ENCODE results near the gene GRAP2.

Gene GRAP2

DNA sequence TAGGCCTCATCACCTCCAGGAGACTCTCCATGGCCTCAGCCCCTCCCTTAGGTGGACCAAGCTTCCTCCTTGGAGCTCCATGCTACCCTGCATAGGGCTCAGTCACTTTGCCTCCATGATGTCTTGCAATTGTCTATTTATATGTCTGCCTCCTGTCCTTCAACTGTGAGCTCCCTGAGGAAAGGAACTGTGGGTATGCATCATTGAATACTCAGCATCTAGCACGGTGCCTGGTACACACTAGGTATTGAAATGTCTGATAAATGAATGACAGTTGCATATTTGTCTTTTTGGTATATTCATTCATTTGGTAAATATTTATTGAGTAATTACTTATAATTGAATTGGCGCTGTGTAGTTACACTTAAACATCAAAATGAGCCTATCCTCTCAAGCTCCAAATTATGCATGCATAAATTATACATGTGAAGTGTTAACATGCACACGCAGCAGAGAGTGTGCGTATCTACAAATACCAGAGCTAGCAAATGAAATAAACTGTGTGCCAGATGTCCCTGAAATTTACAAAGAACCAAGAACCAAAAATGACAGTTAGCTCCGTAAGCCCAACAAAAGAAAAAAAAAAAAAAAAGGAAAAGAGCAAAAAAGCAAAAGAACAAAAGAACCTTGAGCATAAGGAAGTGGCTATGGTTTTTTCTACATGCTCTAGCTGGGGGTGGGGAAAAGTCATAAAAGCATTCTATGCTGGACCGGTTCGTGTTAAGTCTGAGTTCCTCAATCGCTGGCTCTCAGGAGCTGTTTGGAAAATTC is 25.2 kb downstream of the GRAP2 start:
- DNase-seq, result no peak

DNA sequence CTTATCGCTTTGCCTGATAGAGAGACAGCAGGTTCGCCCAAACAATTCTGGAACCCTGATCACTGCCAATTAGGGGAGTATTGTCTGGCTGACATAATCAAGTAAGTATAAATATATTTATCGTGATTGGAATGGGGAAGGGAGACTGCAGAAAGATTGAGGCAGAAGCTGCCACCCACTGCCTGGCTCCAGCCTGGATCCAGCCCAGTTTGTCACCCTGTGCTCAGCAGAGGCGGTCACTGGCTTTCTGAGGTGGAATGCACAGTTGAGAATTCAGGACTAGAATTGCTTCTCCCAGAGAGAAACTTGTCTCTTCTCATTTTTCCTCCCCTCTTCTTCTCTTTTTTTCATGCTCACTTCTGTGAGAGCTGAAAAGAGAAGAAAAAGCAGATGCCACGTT is 25.9 kb downstream of the GRAP2 start:
- DNase-seq, result no peak

DNA sequence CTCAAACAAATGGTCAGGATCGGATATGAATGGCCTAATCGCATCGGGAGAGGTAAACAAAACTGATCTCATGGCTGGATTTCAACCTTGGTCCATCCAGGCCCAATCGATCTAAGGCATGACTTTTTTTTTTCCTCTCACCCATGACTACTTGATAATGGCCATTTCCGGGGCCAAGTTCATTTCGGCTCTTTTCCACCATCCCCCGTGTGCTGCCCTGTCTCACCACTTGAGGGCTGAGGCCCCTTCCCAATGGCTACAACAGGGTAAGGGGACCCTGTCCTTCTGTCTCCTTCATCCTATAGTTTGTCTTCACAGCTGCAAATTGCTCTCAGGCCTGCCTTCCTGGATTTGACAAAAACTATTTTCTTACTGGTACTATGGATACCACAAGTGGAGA is 26.7 kb downstream of the GRAP2 start:
- DNase-seq, result no peak

GRCh38 chr22:39928536-39929520 is 27.9 kb downstream of the GRAP2 start:
- no peak for DNase-seq

GRCh38 chr22:39931251-39931650 is 30.4 kb downstream of the GRAP2 start:
- DNase-seq, result no peak

DNA sequence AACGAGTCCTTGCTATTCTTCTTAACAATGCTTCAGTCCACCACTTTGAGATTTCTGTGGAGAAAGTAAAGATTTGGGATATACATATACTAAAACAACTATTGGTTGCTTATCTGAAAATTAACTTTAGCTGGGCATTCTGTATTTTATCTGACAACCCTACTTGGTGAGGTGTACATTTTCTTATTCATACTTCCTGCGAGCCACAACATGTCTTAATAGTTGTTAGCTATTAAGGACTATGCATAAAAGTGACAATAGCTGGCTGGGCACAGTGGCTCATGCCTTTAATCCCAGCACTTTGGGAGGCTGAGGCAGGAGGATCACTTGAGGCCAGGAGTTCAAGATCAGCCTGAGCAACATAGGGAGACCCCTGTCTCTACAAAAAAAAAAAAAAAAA is 31.3 kb downstream of the GRAP2 start:
- DNase-seq, result no peak

- no peak for DNase-seq
Measured at GRCh38 chr22:39932918-39933649, 32.2 kb downstream of the GRAP2 start.

GRCh38 chr22:39933741-39934140 is 32.9 kb downstream of the GRAP2 start:
- no peak for DNase-seq

DNA sequence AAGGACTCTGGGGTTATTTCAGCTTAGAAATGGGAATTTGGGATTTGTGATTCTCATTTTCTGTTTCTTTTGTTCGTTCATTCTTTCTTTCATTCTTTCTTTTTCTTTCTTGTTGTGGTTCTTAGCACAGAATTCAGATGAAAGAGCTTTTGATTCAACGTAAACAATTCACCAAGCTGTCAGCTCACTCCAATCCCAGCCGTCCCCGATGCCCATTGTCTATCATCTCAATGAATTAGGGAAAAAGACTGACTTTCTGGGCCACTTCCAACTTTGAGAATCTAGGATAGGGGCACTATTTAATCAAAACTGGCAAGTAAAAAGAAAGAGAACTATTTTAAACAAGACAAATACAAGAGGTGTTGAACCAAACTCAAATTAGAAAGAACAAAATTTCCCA is 34.2 kb downstream of the GRAP2 start:
- no peak for DNase-seq

GRCh38 chr22:39935612-39936011 is 34.7 kb downstream of the GRAP2 start:
- no peak for DNase-seq

DNA sequence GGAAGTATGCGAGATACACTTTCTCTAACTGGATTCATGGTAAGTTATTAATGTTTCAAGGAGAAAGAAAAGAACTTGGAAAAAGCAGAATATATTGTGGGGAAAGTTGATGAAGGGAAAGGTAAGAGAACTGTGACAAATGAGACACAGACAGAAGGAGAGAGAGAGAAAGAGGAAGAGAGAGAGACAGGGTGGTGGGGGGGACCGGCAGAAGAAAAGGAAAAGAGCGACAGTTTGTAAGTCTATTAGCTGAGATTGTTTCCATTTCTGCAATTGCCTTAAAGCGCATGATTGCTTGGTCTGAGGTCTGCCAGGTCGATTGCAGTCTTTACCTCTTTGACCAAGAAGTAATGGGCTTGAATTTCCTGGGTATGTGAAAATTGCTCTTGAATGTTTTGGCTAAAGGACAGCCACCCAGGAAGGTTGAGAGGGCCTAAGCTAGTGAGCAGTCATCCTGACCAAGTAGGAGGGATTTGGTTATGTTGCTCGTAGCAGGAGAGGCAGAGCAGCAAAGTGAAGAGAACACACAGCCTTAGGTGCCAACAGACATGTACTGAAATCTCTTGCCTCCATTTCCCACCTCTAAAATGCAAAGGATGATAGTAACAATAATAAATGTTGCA is 35.8 kb downstream of the GRAP2 start:
- no peak for DNase-seq

GRCh38 chr22:39937906-39938305 is 37.0 kb downstream of the GRAP2 start:
- no peak for DNase-seq

DNA sequence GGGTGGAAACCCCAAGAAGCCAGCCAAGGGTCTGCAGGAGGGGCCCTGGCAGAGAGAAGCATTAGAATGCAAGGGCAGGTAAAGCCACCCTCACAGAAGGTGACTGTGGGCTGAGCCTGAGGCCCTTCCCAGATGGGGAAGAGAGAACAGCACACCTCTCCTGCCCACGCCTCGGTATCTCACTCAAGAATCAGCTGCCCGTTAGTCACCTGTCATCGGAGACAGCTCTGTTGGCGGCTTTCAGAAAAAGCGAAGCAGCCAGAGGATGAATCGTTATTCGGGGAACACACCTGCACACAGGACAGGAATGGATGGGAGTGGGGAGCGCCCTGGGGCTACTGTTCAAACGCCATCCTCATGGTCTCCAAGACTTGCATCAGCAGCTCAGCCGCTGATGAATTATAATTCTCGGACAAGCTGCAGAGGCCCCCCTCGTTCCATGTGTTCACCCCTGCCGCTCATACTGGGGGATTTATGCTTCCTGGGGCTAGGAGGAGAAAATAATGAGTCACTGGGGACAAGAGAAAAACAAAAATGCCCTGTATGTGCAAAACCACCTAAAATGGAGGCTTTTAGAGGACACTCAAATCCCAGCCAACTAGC is 37.7 kb downstream of the GRAP2 start:
- DNase-seq, result no peak

GRCh38 chr22:39939830-39940229 is 38.9 kb downstream of the GRAP2 start:
- DNase-seq, result no peak

- DNase-seq, result no peak
Measured at GRCh38 chr22:39940757-39941305, 39.9 kb downstream of the GRAP2 start.

DNA sequence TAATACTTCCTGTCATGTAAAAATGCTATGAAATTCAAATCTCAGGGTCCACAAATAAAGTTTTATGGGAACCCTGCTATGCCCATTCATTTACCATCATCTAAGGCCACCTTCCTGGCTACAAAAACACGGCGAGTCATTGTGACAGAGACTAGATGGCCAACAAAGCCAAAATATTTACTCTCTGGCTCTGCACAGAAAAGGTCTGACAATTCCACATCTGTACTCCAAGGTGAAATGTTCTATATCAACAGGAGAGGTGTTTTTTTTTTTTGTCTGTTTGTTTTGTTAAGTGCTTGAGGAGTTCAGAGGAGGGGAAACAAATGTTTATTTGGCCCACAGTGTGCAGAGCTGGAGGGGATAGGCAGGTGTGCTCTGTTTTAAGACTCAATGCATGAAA is 40.7 kb downstream of the GRAP2 start:
- no peak for DNase-seq

GRCh38 chr22:39942439-39943230 is 41.8 kb downstream of the GRAP2 start:
- DNase-seq, result no peak

DNA sequence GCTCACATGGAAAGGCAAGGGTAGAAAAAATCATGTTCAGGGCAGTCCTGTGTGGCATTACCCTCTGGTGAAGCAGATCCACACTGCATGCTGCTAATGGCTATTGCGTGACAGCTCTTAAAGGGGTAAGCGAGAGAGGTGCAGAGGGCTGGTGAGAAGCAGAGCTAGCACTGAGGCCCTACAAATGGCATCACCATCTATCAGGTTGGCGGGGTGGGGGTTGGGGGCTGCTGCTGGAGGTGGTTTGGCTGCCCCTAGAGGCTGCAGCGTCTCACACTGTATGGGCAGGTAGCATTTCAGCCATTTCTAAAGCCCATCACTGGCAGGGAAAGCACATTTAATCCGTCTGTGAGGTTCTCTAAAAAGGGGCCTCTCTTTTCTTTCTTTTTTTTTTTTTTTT is 42.5 kb downstream of the GRAP2 start:
- DNase-seq, result no peak

DNA sequence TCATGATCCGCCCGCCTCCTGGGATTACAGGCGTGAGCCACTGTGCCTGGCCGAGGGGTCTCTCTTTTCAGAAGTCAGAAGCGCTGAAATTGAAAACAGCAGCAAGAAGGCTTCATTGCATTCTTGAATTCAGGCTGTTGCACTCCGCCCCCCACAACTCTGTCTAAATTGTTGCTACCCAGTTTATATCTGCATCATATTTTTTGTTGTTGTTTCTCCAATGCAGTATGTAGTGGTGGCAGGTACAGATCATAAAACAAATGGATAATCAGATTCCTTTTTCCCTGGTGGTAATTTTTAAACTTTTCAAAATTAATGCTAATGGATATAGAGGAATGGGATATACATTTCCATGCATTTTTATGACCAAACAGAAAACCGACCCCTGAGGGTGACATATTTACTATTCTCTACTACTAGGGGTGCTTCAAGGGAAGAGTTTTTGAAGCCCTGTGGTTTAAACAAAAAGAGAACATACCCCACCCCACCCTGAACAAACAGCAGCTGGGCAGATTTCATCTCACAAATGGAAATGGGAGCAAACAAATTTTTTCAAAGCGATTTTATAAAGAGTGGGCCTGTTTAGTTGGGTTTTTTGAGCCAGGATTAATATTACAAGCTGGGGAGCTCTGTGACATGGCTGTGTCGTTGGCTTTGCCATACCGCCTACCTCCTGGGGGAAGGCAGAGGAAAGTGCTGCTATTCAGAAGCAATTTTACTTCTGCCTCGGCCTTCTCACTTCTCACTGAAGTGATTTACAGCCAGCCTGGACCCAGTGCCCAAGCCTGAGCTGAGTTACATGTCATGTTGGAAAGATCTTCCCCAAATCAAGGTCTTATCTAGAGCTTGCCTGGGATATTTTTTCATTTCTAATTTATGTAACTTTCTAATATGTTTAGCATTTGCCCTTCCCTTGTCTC is 43.3 kb downstream of the GRAP2 start:
- no peak for DNase-seq

GRCh38 chr22:39946126-39946502 is 45.2 kb downstream of the GRAP2 start:
- no peak for DNase-seq
